Measurements from ENCODE around the gene PARP9.

The PARP9 gene

GRCh38 chr3:122508135-122508914, 55.8 kb downstream of the PARP9 start:
- TF ChIP-seq SPI1 (IDR thresholded peaks at IDR 0.05; ENCODE audit: borderline replicate concordance, low read depth): no peak
- no peak for TF ChIP-seq REST (IDR thresholded peaks at IDR 0.05; ENCODE audit: insufficient replicate concordance, low read depth)
- TF ChIP-seq CTCF (IDR thresholded peaks at IDR 0.05; ENCODE audit: insufficient read depth, low read length): no peak
- TF ChIP-seq POLR2AphosphoS5 (IDR thresholded peaks at IDR 0.05; ENCODE audit: low read depth): no peak
- no peak for TF ChIP-seq GABPA (IDR thresholded peaks at IDR 0.05; ENCODE audit: low read depth)
- H3K4me3 ChIP-seq (replicated peaks; ENCODE audit: insufficient read depth, low read length): no peak overlapping the region
- no peak overlapping the region for H3K27ac ChIP-seq (replicated peaks)
- H3K27me3 ChIP-seq (ENCODE audit: insufficient read depth, poor library complexity, severe bottlenecking): no peaks in the 10 kb centered on the region
- DNase-seq (ENCODE audit: low read depth in 1 of 2, low spot score in 1 of 2): no peak

GRCh38 chr3:122506450-122506849, 57.6 kb downstream of the PARP9 start:
- Histone ChIP-seq H3K27ac (replicated peaks) (no peak overlapping the region), H3K27me3 (ENCODE audit: insufficient read depth, poor library complexity, severe bottlenecking) (no peaks in the 10 kb centered on the region), H3K4me3 (replicated peaks; ENCODE audit: insufficient read depth, low read length) (no peak overlapping the region)
- TF ChIP-seq POLR2AphosphoS5 (IDR thresholded peaks at IDR 0.05; ENCODE audit: low read depth) (no peak), GABPA (IDR thresholded peaks at IDR 0.05; ENCODE audit: low read depth) (no peak), SPI1 (IDR thresholded peaks at IDR 0.05; ENCODE audit: borderline replicate concordance, low read depth) (no peak), REST (IDR thresholded peaks at IDR 0.05; ENCODE audit: insufficient replicate concordance, low read depth) (no peak), CTCF (IDR thresholded peaks at IDR 0.05; ENCODE audit: insufficient read depth, low read length) (no peak)
- DNase-seq (ENCODE audit: low read depth in 1 of 2, low spot score in 1 of 2): no peak

GRCh38 chr3:122505676-122506075, 58.4 kb downstream of the PARP9 start:
- H3K4me3 ChIP-seq (replicated peaks; ENCODE audit: insufficient read depth, low read length): no peak overlapping the region
- TF ChIP-seq CTCF (IDR thresholded peaks at IDR 0.05; ENCODE audit: insufficient read depth, low read length) (no peak), GABPA (IDR thresholded peaks at IDR 0.05; ENCODE audit: low read depth) (no peak), REST (IDR thresholded peaks at IDR 0.05; ENCODE audit: insufficient replicate concordance, low read depth) (no peak), POLR2AphosphoS5 (IDR thresholded peaks at IDR 0.05; ENCODE audit: low read depth) (no peak), SPI1 (IDR thresholded peaks at IDR 0.05; ENCODE audit: borderline replicate concordance, low read depth) (no peak)
- H3K27me3 ChIP-seq (ENCODE audit: insufficient read depth, poor library complexity, severe bottlenecking): no peaks in the 10 kb centered on the region
- H3K27ac ChIP-seq (replicated peaks): no peak overlapping the region
- no peak for DNase-seq (ENCODE audit: low read depth in 1 of 2, low spot score in 1 of 2)
